Ovary (tissue), 9 donors: ENCODE data around the gene C1orf21. TPM values are rescaled to one million over a fixed set of nuclear protein-coding genes. Genes with fewer than 3 reads are reported as not detected.

ENCODE experiments used
- DNase-seq, 5 donors: peaks; one replicate each; pipeline ENCODE4 v3.0.0-alpha.2; 2019 to 2020
- H3K27ac ChIP-seq, 2 donors: fragments of 200-600 bp; one replicate each; pipeline versions ENCODE4 v1.5.1 to v1.8.0; 2019 to 2022
- H3K27me3 ChIP-seq: fragments of 200-600 bp; one replicate; pipeline ENCODE4 v1.8.0; 2022
- H3K36me3 ChIP-seq: fragments of 200-600 bp; sonication (generic); one replicate; pipeline ENCODE4 v1.5.1; 2019
- H3K4me1 ChIP-seq: one replicate; pipeline ENCODE4 v1.8.1; 2013; ENCODE audit warnings: mild to moderate bottlenecking, moderate library complexity; ENCODE audit not compliant: insufficient read depth
- H3K4me3 ChIP-seq: fragments of 200-600 bp; sonication (generic); one replicate; pipeline ENCODE4 v1.5.1; 2017
- H3K9me3 ChIP-seq, 2 donors: fragments of 200-600 bp in 1 of 2; sonication (generic) in 1 of 2; one replicate each; pipeline versions ENCODE4 v1.5.1 to v1.8.1; 2013 to 2019; ENCODE audit warnings: mild to moderate bottlenecking in 1 of 2, moderate library complexity in 1 of 2
- EP300 ChIP-seq: sonication (generic); formaldehyde crosslinking; IDR thresholded peaks from one replicate; pipeline ENCODE4 v1.6.1; 2017; ENCODE audit warnings: antibody characterized with exemption
- POLR2A ChIP-seq: fragments of 450-650 bp; IDR thresholded peaks from one replicate; pipeline ENCODE4 v1.6.1; 2017; ENCODE audit warnings: antibody characterized with exemption, mild to moderate bottlenecking, moderate library complexity
- WGBS, 3 donors: extraction: QIAGEN DNeasy Blood & Tissue Kit in 1 of 3; methylation state at CpG; one replicate each; pipeline versions ENCODE4 v1.1.5 to v1.1.7; 2013 to 2017; 5-methylcytosine and 5-hydroxymethylcytosine counted together
- intact Hi-C, 4 donors: fragments of 100-400 bp; cut with DNase I; formaldehyde crosslinking; loops; one replicate each; pipeline versions ENCODE4 v1.11.0 to v1.15.1; 2022 to 2023
- polyA plus RNA-seq, 2 donors: library from polyadenylated mRNA; stranded (reverse); fragments of 200-250 nt in 1 of 2; fragments of 350-450 nt in 1 of 2; fragmentation: Illumina TruSeq in 1 of 2; extraction: RNeasy Lipid Tissue Mini Kit (QIAGEN cat#74804) in 1 of 2; gene quantifications; one replicate each; pipeline ENCODE4 v1.2.3, GENCODE V29; 2013 to 2014
- total RNA-seq, 7 donors: library from RNA; depleted of rRNA in 2 of 7; stranded (reverse); fragments of >200 nt in 2 of 7; fragmentation: NEBNext Ultra II Directional in 3 of 7; extraction: Animal tissue kit (Norgen Biotek cat#: 25700) in 3 of 7; gene quantifications; one replicate each; pipeline versions ENCODE4 v1.1.0 to v1.2.4, GENCODE V29; 2016 to 2023
- TF ChIP-seq, protein P1 (sequence below), 3 donors: fragments of 450-650 bp in 2 of 3; fragments of 200-600 bp in 1 of 3; IDR thresholded peaks; one replicate each; pipeline versions ENCODE4 v1.5.1 to v1.8.0; 2016 to 2022; ENCODE audit warnings: antibody characterized with exemption in 3 of 3, mild to moderate bottlenecking in 1 of 3
- donor health status: DM: no; HTN: no; CAD: no; lungs with moderate emphysema.
- donor health status: DM: no; HTN: no; CAD: no.
- donor health status: Bipolar disorder and iron deficiency.
- donor health status: DM: yes; HTN: yes; CAD: no.
- donor health status: DM: no; HTN: no; CAD: no.
- donor health status: DM: yes; HTN: yes; CAD: no.

Gene C1orf21
- total and polyA plus RNA-seq, 9 donors: 22.9 to 108 (median 59.4) TPM

- Histone ChIP-seq H3K4me1 (peaks cover 5% of the 10 kb centered on the region), H3K36me3 (no peaks in the 10 kb centered on the region), H3K27me3 (no peaks in the 10 kb centered on the region), H3K4me3 (no peak overlapping the region), H3K27ac (no peak overlapping the region), H3K9me3 (no peaks in the 10 kb centered on the region)
- no peak for DNase-seq
- 71 to 77% (median 71%) methylated on average over 1 of the region's 1 CpG for WGBS, 3 donors
- intact Hi-C loops: no loop called here
- TF ChIP-seq POLR2A (no peak), EP300 (no peak)
- TF ChIP-seq, protein P1, sequence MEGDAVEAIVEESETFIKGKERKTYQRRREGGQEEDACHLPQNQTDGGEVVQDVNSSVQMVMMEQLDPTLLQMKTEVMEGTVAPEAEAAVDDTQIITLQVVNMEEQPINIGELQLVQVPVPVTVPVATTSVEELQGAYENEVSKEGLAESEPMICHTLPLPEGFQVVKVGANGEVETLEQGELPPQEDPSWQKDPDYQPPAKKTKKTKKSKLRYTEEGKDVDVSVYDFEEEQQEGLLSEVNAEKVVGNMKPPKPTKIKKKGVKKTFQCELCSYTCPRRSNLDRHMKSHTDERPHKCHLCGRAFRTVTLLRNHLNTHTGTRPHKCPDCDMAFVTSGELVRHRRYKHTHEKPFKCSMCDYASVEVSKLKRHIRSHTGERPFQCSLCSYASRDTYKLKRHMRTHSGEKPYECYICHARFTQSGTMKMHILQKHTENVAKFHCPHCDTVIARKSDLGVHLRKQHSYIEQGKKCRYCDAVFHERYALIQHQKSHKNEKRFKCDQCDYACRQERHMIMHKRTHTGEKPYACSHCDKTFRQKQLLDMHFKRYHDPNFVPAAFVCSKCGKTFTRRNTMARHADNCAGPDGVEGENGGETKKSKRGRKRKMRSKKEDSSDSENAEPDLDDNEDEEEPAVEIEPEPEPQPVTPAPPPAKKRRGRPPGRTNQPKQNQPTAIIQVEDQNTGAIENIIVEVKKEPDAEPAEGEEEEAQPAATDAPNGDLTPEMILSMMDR (IDR thresholded peaks at IDR 0.05): no peak
These were observed 247.5 kb downstream of the C1orf21 start for GRCh38 chr1:184634296-184634695.

GRCh38 chr1:184635347-184635979, 248.6 kb downstream of the C1orf21 start:
- Histone ChIP-seq H3K27ac (no peak overlapping the region), H3K27me3 (no peaks in the 10 kb centered on the region), H3K4me1 (no peaks in the 10 kb centered on the region), H3K9me3 (no peaks in the 10 kb centered on the region), H3K4me3 (no peak overlapping the region), H3K36me3 (no peaks in the 10 kb centered on the region)
- DNase-seq: no peak
- intact Hi-C loops: no loop called here
- 77 to 85% (median 78%) methylated on average over 6 of the region's 6 CpGs for WGBS, 3 donors
- TF ChIP-seq, protein P1 (IDR thresholded peaks at IDR 0.05): no peak
- TF ChIP-seq EP300 (no peak), POLR2A (no peak)

DNA sequence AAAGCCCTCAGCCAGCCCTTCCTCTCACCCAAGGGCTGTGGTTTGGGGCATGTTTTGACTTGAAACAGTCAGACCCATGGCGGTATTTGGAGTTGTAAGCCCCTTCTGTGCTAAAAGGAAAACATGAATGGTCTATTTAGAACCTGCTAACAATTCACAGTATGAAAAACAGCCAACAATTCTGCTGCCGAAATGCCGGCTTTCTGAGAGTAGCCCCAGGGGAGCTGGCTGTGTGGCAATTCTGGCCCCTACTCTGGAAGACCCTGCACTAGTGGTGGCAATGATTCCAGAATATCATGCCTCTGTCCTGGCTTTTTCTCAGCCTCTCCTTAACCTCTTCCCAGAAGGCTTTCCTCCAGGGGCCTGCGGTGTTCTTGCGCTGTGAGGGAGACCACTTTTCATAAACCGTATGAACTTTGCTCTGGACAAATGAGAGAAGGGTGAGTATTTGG, 249.2 kb downstream of the C1orf21 start:
- H3K36me3 ChIP-seq: no peaks in the 10 kb centered on the region
- intact Hi-C loops: no loop called here
- H3K4me1 ChIP-seq: no peaks in the 10 kb centered on the region
- TF ChIP-seq EP300: no peak
- TF ChIP-seq, protein P1 (IDR thresholded peaks at IDR 0.05): no peak
- no peak for TF ChIP-seq POLR2A
- no peaks in the 10 kb centered on the region for H3K9me3 ChIP-seq
- H3K27me3 ChIP-seq: no peaks in the 10 kb centered on the region
- 85 to 90% (median 86%) methylated on average over 6 of the region's 6 CpGs for WGBS, 3 donors
- H3K4me3 ChIP-seq: no peak overlapping the region
- H3K27ac ChIP-seq: no peak overlapping the region
- DNase-seq: no peak

- no peaks in the 10 kb centered on the region for H3K27me3 ChIP-seq
- 95 to 98% (median 97%) methylated on average over 2 of the region's 2 CpGs for WGBS, 3 donors
- H3K4me3 ChIP-seq: no peak overlapping the region
- no peaks in the 10 kb centered on the region for H3K36me3 ChIP-seq
- intact Hi-C loops: no loop called here
- DNase-seq: no peak
- no peaks in the 10 kb centered on the region for H3K4me1 ChIP-seq
- no peak overlapping the region for H3K27ac ChIP-seq
- TF ChIP-seq EP300 (no peak), POLR2A (no peak)
- TF ChIP-seq, protein P1 (IDR thresholded peaks at IDR 0.05): no peak
- no peaks in the 10 kb centered on the region for H3K9me3 ChIP-seq
These were observed 250.9 kb downstream of the C1orf21 start for GRCh38 chr1:184637664-184638240.
